Lung (tissue), 12 donors: ENCODE results near the gene GFRAL. TPM values are rescaled to one million over a fixed set of nuclear protein-coding genes. Genes with fewer than 3 reads are reported as not detected.

ENCODE experiments used
- ATAC-seq: fragments of 200-7000 bp; cut with Tn5 transposase; one replicate; pipeline ENCODE4 v1.9.1; 2020; ENCODE audit warnings: moderate number of reproducible peaks; ENCODE audit not compliant: insufficient read depth, low FRiP score
- DNase-seq, 3 donors: peaks; one replicate each; pipeline ENCODE4 v3.0.0-alpha.2; 2013 to 2017
- H3K27ac ChIP-seq, 2 donors: one replicate each; pipeline ENCODE4 v1.5.1; 2013; ENCODE audit warnings: mild to moderate bottlenecking in 2 of 2, moderate library complexity in 2 of 2, control low read depth in 1 of 2, inconsistent platforms in 1 of 2, low read depth in 1 of 2, low read length in 1 of 2
- H3K27me3 ChIP-seq, 3 donors: one replicate each; pipeline ENCODE4 v1.5.1; 2013; ENCODE audit warnings: low read length in 2 of 3; ENCODE audit not compliant: control insufficient read depth in 3 of 3, insufficient read depth in 3 of 3
- H3K36me3 ChIP-seq, 4 donors: one replicate each; pipeline ENCODE4 v1.5.1; 2013; ENCODE audit warnings: low read length in 4 of 4, mild to moderate bottlenecking in 1 of 4, moderate library complexity in 1 of 4; ENCODE audit not compliant: control insufficient read depth in 4 of 4, insufficient read depth in 4 of 4
- H3K4me1 ChIP-seq, 5 donors: one replicate each; pipeline ENCODE4 v1.5.1; 2013; ENCODE audit warnings: low read length in 5 of 5, mild to moderate bottlenecking in 2 of 5, moderate library complexity in 1 of 5; ENCODE audit not compliant: control insufficient read depth in 5 of 5, insufficient read depth in 5 of 5
- H3K4me3 ChIP-seq: one replicate; pipeline ENCODE4 v1.5.1; 2013; ENCODE audit warnings: mild to moderate bottlenecking, control low read depth, moderate library complexity
- H3K9ac ChIP-seq, 2 donors: one replicate each; pipeline ENCODE4 v1.5.1; 2013; ENCODE audit warnings: low read length in 2 of 2, control low read depth in 1 of 2; ENCODE audit not compliant: insufficient read depth in 1 of 2
- H3K9me3 ChIP-seq, 4 donors: one replicate each; pipeline ENCODE4 v1.5.1; 2013; ENCODE audit warnings: low read length in 3 of 4, mild to moderate bottlenecking in 1 of 4, moderate library complexity in 1 of 4; ENCODE audit not compliant: control insufficient read depth in 4 of 4, insufficient read depth in 3 of 4
- CTCF ChIP-seq: IDR thresholded peaks from 2 replicates; pipeline ENCODE4 v1.5.1; 2012; ENCODE audit warnings: mild to moderate bottlenecking; ENCODE audit errors: control extremely low read depth, extremely low read depth
- WGBS, 2 donors: extraction: QIAGEN DNeasy Blood & Tissue Kit; methylation state at CpG; one replicate each; pipeline ENCODE4 v1.1.7; 2013; 5-methylcytosine and 5-hydroxymethylcytosine counted together
- polyA plus RNA-seq, 2 donors: library from polyadenylated mRNA; stranded (reverse); fragments of 200-250 nt; gene quantifications; one replicate each; pipeline ENCODE4 v1.2.1, GENCODE V29; 2013
- total RNA-seq, 2 donors: library from RNA; depleted of rRNA in 1 of 2; stranded (reverse); fragments of >200 nt in 1 of 2; gene quantifications; one replicate each; pipeline ENCODE4 v1.2.1, GENCODE V29; 2014 to 2021
- donor health status: control.
- donor health status: control.
- donor health status: Bipolar disorder and iron deficiency.
- donor health status: healthy.
- donor health status: DM: yes; HTN: yes; CAD: no.

The GFRAL gene
- total and polyA plus RNA-seq, 4 donors, result not detected

DNA sequence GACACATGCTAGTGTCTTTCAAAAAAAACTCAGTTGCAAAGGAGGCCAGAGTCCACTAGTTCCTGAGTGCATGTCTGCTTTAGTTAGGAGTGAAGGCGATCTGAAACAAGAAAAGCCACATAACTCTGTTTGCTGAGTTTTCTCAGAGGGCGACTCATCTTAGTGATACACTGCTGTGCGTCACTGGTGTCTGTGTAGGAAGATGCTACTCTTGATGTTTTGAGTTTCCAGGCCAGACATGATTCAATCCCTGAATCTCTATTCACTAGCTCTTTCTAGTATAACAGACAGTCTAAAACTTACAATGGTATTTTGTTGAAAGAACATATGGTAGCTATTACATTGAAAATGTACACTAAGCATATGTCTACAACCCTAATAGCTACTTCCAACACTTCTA lies 60.9 kb downstream of the GFRAL start:
- ATAC-seq, result no peak
- Histone ChIP-seq H3K27ac (no peak overlapping the region), H3K4me3 (no peak overlapping the region), H3K4me1 (no peaks in the 10 kb centered on the region), H3K9ac (no peak overlapping the region), H3K27me3 (no peaks in the 10 kb centered on the region), H3K36me3 (no peaks in the 10 kb centered on the region), H3K9me3 (no peaks in the 10 kb centered on the region)
- DNase-seq, result no peak
- WGBS, 2 donors, result 87 to 89% methylated on average over 3 of the region's 3 CpGs
- no peak for TF ChIP-seq CTCF

DNA sequence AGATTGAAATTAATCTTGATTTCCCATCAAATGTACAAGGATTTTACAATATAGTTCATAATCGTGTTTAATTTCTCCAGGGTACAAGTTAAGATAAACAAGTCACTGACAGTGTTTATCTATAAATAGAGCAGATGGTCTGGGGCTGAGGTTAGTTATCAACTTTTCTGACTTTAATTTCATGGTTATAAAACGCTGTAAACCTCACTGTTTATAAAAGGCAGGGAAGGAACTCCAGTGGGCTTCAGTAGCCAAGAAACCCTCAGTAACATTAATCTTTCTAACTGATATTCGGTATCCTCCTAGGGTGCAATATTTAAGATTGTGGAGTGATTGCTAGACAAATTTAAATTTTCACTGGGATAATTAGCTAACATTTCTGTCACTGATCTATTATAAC lies 68.6 kb downstream of the GFRAL start:
- H3K9me3 ChIP-seq, result peaks cover 0 to 2% (median 0%) of the 10 kb centered on the region in 4 donors
- TF ChIP-seq CTCF, result no peak
- H3K4me1 ChIP-seq, result peaks cover 0 to 13% (median 0%) of the 10 kb centered on the region in 5 donors
- DNase-seq, result no peak
- no peaks in the 10 kb centered on the region for H3K27me3 ChIP-seq
- WGBS, 2 donors, result 44 to 67% methylated on average over 3 of the region's 3 CpGs
- H3K4me3 ChIP-seq, result no peak overlapping the region
- no peaks in the 10 kb centered on the region for H3K36me3 ChIP-seq
- ATAC-seq, result no peak
- H3K27ac ChIP-seq, result no peak overlapping the region
- no peak overlapping the region for H3K9ac ChIP-seq

DNA sequence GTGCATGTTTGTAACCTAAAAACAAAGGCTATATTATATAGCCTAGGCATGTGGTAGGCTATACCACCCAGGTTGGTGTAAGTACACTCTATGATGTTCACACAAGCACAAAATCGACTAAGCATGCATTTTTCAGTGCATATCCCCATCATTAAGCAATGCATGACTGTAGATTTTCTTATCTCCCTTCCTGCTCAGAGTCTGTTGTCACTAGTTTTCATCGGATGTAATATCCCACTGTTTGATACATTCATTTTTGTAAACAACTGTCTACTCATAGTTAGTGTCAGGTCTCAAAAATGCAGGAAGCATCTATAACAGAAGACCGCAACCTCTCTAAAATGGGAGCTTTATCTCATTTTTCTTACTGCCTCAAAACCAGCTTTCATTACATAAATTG lies 70.7 kb downstream of the GFRAL start:
- Histone ChIP-seq H3K36me3 (no peaks in the 10 kb centered on the region), H3K9ac (no peak overlapping the region), H3K4me1 (peaks cover 0 to 14% (median 0%) of the 10 kb centered on the region in 5 donors), H3K27ac (no peak overlapping the region), H3K9me3 (peaks cover 0 to 2% (median 0%) of the 10 kb centered on the region in 4 donors), H3K4me3 (no peak overlapping the region), H3K27me3 (no peaks in the 10 kb centered on the region)
- 61 to 70% methylated on average over 3 of the region's 3 CpGs for WGBS, 2 donors
- ATAC-seq (no peak), DNase-seq (no peak)
- no peak for TF ChIP-seq CTCF

DNA sequence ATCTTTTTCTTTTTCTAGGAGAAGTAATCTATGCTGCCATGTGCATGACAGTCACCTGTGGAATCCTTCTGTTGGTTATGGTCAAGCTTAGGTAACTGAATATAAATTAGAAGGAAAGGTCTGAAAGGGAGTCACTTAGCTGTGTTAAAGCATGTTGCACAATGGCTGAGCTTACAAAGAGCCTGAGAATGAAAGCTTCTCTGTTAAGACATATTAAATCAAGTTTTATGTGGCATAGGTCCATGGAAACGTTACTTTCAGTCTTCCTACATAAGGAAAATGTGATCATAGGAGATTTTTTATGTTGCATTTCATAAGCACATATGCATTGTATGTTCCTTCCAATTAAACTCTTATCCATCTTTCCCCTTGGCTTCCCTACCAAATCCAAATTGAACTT lies 72.1 kb downstream of the GFRAL start:
- ATAC-seq, result no peak
- Histone ChIP-seq H3K9me3 (peaks cover 0 to 2% (median 0%) of the 10 kb centered on the region in 4 donors), H3K9ac (no peak overlapping the region), H3K27me3 (no peaks in the 10 kb centered on the region), H3K36me3 (no peaks in the 10 kb centered on the region), H3K27ac (no peak overlapping the region), H3K4me1 (peaks cover 0 to 18% (median 0%) of the 10 kb centered on the region in 5 donors), H3K4me3 (no peak overlapping the region)
- TF ChIP-seq CTCF, result no peak
- 38 to 69% methylated on average over 1 of the region's 1 CpG for WGBS, 2 donors
- DNase-seq, result peak in 1 of 3 donors; percentile 62
